Measurements from ENCODE around the gene GNE. TPM values are rescaled to one million over a fixed set of nuclear protein-coding genes. Genes with fewer than 3 reads are reported as not detected.

The GNE gene
- total RNA-seq, 1 experiment from 2014 or later: 15.2 TPM

GRCh38 chr9:36166168-36166927 lies 91.9 kb downstream of the GNE start:
- Mint-ChIP-seq H3K27me3 (ENCODE audit: insufficient read depth, unreplicated experiment) (no peaks in the 10 kb centered on the region), H3K27ac (ENCODE audit: unreplicated experiment) (no peak overlapping the region), H3K36me3 (ENCODE audit: insufficient read depth, unreplicated experiment) (peaks cover 1% of the 10 kb centered on the region), H3K4me1 (ENCODE audit: low read depth, unreplicated experiment) (no peaks in the 10 kb centered on the region), H3K4me3 (ENCODE audit: unreplicated experiment) (peak overlapping the region; percentile 57), H3K9me3 (ENCODE audit: unreplicated experiment) (no peaks in the 10 kb centered on the region)
- Histone ChIP-seq H3K9me3 (no peaks in the 10 kb centered on the region), H3K4me3 (ENCODE audit: low read depth, low read length) (no peak overlapping the region; the same call in 1 of the 2 replicates), H3K4me1 (peaks cover 8% of the 10 kb centered on the region), H3K36me3 (ENCODE audit: control insufficient read depth, insufficient read depth, low read length) (no peaks in the 10 kb centered on the region), H3K27me3 (replicated peaks; ENCODE audit: control insufficient read depth, insufficient read depth, low read length) (no peaks in the 10 kb centered on the region)
- ChIA-PET POLR2A (interaction anchor here (0.6 to 1.1 kb wide), 2 partner anchors 23 to 24 kb away, joined by 3 to 7 read pairs; partner anchors contain the start of gene CLTA), CTCF (interaction anchor here (0.6 to 1.5 kb wide), 7 partner anchors 61 to 158 kb away, joined by 3 to 6 read pairs (median 4); no protein-coding TSS in a partner anchor)
- TF ChIP-seq, protein P1, sequence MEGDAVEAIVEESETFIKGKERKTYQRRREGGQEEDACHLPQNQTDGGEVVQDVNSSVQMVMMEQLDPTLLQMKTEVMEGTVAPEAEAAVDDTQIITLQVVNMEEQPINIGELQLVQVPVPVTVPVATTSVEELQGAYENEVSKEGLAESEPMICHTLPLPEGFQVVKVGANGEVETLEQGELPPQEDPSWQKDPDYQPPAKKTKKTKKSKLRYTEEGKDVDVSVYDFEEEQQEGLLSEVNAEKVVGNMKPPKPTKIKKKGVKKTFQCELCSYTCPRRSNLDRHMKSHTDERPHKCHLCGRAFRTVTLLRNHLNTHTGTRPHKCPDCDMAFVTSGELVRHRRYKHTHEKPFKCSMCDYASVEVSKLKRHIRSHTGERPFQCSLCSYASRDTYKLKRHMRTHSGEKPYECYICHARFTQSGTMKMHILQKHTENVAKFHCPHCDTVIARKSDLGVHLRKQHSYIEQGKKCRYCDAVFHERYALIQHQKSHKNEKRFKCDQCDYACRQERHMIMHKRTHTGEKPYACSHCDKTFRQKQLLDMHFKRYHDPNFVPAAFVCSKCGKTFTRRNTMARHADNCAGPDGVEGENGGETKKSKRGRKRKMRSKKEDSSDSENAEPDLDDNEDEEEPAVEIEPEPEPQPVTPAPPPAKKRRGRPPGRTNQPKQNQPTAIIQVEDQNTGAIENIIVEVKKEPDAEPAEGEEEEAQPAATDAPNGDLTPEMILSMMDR (IDR thresholded peaks at IDR 0.05; ENCODE audit: insufficient read depth in 1 of 2, low read depth in 1 of 2, low read length in 1 of 2, severe bottlenecking in 1 of 2, unreplicated experiment in 1 of 2): peak; percentile 76 to 84
- DNase-seq: peak; percentile 66 to 85
- intact Hi-C loops (cut with micrococcal nuclease; ENCODE audit: unreplicated experiment): loop anchor here (1.0 to 5.0 kb wide), 4 partner anchors 25 to 219 kb away; no protein-coding TSS in a partner anchor
- BruUV-seq (replicated peaks): no TSS peak

DNA sequence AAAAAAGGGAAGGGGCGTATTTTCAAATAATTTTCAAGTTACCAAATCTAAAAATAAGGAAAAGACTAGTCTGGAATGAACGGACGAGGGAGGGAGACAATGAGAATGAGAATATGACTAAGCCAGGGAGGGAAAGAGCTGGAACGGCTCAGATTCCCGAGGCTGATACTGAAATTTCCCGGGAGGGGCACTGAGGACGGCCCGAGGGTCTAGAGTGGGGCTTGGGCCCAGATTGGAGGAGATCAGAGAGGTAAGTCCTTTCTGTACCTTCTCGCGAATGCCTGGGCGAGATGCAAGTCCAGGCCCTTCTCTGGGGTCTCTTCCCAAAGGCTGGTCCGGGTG lies 92.5 kb downstream of the GNE start:
- Mint-ChIP-seq H3K36me3 (ENCODE audit: insufficient read depth, unreplicated experiment) (no peaks in the 10 kb centered on the region), H3K27me3 (ENCODE audit: insufficient read depth, unreplicated experiment) (no peaks in the 10 kb centered on the region), H3K9me3 (ENCODE audit: unreplicated experiment) (no peaks in the 10 kb centered on the region), H3K4me3 (ENCODE audit: unreplicated experiment) (no peak overlapping the region), H3K27ac (ENCODE audit: unreplicated experiment) (no peak overlapping the region), H3K4me1 (ENCODE audit: low read depth, unreplicated experiment) (no peaks in the 10 kb centered on the region)
- no TSS peak for BruUV-seq (replicated peaks)
- ChIA-PET POLR2A (interaction anchor here (1.1 kb wide), 1 partner anchor 24 kb away, joined by 3 read pairs; no protein-coding TSS in a partner anchor), CTCF (interaction anchor here (0.6 to 1.6 kb wide), 3 partner anchors 29 to 95 kb away, joined by 3 to 6 read pairs (median 4); partner anchors contain the start of gene GLIPR2)
- Histone ChIP-seq H3K27me3 (replicated peaks; ENCODE audit: control insufficient read depth, insufficient read depth, low read length) (no peaks in the 10 kb centered on the region), H3K36me3 (ENCODE audit: control insufficient read depth, insufficient read depth, low read length) (no peaks in the 10 kb centered on the region), H3K9me3 (no peaks in the 10 kb centered on the region), H3K4me1 (peaks cover 8% of the 10 kb centered on the region), H3K4me3 (ENCODE audit: low read depth, low read length) (no peak overlapping the region)
- TF ChIP-seq, protein P1 (IDR thresholded peaks at IDR 0.05; ENCODE audit: insufficient read depth in 1 of 2, low read depth in 1 of 2, low read length in 1 of 2, severe bottlenecking in 1 of 2, unreplicated experiment in 1 of 2): no peak
- intact Hi-C loops (cut with micrococcal nuclease; ENCODE audit: unreplicated experiment): loop anchor here (1.0 to 5.0 kb wide), 4 partner anchors 24 to 218 kb away; no protein-coding TSS in a partner anchor
- DNase-seq: no peak

DNA sequence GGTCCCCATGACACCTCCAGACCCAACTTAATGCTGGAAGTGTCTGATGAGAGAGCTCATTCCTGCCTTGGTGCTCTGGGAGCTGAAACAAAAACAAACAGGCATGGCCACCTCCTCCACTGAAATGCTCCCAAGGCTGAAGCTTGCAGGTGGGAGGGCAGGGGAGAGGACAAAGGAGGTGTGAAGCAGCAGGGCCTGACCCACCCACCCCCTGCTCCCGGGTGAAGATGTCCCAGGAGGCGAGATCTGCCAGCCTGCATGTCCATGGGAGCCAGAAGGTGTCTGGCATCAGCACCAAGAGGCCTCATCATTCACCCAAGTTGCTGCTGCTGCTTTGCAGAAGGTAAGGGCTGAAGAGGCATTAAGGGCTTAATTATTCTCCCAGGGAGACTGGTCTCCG lies 93.3 kb downstream of the GNE start:
- no peaks in the 10 kb centered on the region for H3K36me3 ChIP-seq (ENCODE audit: control insufficient read depth, insufficient read depth, low read length)
- TF ChIP-seq, protein P1 (IDR thresholded peaks at IDR 0.05; ENCODE audit: insufficient read depth in 1 of 2, low read depth in 1 of 2, low read length in 1 of 2, severe bottlenecking in 1 of 2, unreplicated experiment in 1 of 2): no peak
- H3K9me3 Mint-ChIP-seq (ENCODE audit: unreplicated experiment): no peaks in the 10 kb centered on the region
- H3K4me3 ChIP-seq (ENCODE audit: low read depth, low read length): no peak overlapping the region
- H3K36me3 Mint-ChIP-seq (ENCODE audit: insufficient read depth, unreplicated experiment): no peaks in the 10 kb centered on the region
- no peak overlapping the region for H3K27ac Mint-ChIP-seq (ENCODE audit: unreplicated experiment)
- ChIA-PET POLR2A (interaction anchor here (0.7 to 1.1 kb wide), 2 partner anchors 25 to 26 kb away, joined by 3 read pairs; partner anchors contain the start of gene CLTA), CTCF (interaction anchor here (1.6 kb wide), 1 partner anchor 28 kb away, joined by 4 read pairs; the partner anchor contains the start of gene GLIPR2)
- peaks cover 8% of the 10 kb centered on the region for H3K4me1 ChIP-seq
- DNase-seq: no peak
- no peak overlapping the region for H3K4me3 Mint-ChIP-seq (ENCODE audit: unreplicated experiment)
- H3K9me3 ChIP-seq: no peaks in the 10 kb centered on the region
- intact Hi-C loops (cut with micrococcal nuclease; ENCODE audit: unreplicated experiment): loop anchor here (5.0 kb wide), 1 partner anchor 218 kb away; no protein-coding TSS in a partner anchor
- H3K27me3 ChIP-seq (replicated peaks; ENCODE audit: control insufficient read depth, insufficient read depth, low read length): no peaks in the 10 kb centered on the region
- BruUV-seq (replicated peaks): no TSS peak
- H3K27me3 Mint-ChIP-seq (ENCODE audit: insufficient read depth, unreplicated experiment): peaks cover 3% of the 10 kb centered on the region
- no peaks in the 10 kb centered on the region for H3K4me1 Mint-ChIP-seq (ENCODE audit: low read depth, unreplicated experiment)

Other genes starting within 250 kb of the GNE start
- 1.1 and 1.8 TPM in 2 replicates for gene RECK, start 221.5 kb downstream of the GNE start, total RNA-seq (2022)
- gene GLIPR2, start 121.7 kb downstream of the GNE start, total RNA-seq (2022): 1.6 and 1.9 TPM in 2 replicates
- gene CCIN, start 89.1 kb downstream of the GNE start, total RNA-seq (2022): not detected in 2 replicates
- gene CLTA, start 67.5 kb downstream of the GNE start, total RNA-seq (2022): 256 and 269 TPM in 2 replicates
- 41.0 and 43.3 TPM in 2 replicates for gene RNF38, start 141.8 kb upstream of the GNE start, total RNA-seq (2022)